Effector CD8-positive, alpha-beta T cell (primary cell): Measurements from ENCODE around the gene NRXN3.

Experiments used
- DNase-seq: peaks from one replicate; lab custom pipeline; 2025; lab: John Stamatoyannopoulos, UW

Gene NRXN3

DNA sequence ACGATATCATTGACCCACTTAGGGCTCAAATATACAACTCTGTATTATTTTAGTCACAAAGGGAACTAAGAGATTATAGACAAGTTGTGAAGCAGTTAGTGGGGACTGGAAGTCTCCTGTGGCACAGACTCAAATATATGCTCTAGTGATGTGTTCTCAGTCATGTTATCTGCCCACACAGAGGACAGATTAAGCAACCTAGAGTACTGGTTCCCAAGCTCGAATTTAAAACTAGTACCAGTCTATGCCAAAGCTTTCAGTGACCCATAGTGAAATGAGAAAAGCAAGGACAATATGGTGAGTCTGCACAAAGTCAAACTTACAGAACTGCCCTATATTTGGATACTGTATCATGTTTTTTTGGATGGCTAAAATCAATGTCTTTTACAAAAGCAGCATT lies 1651.9 kb downstream of the NRXN3 start:
- DNase-seq = no peak

GRCh38 chr14:79825046-79825521 lies 1654.9 kb downstream of the NRXN3 start:
- DNase-seq = no peak

- DNase-seq = no peak
Measured at GRCh38 chr14:79826362-79826761, 1656.2 kb downstream of the NRXN3 start.

- DNase-seq = no peak
Measured at GRCh38 chr14:79829405-79830166, 1659.4 kb downstream of the NRXN3 start.

DNA sequence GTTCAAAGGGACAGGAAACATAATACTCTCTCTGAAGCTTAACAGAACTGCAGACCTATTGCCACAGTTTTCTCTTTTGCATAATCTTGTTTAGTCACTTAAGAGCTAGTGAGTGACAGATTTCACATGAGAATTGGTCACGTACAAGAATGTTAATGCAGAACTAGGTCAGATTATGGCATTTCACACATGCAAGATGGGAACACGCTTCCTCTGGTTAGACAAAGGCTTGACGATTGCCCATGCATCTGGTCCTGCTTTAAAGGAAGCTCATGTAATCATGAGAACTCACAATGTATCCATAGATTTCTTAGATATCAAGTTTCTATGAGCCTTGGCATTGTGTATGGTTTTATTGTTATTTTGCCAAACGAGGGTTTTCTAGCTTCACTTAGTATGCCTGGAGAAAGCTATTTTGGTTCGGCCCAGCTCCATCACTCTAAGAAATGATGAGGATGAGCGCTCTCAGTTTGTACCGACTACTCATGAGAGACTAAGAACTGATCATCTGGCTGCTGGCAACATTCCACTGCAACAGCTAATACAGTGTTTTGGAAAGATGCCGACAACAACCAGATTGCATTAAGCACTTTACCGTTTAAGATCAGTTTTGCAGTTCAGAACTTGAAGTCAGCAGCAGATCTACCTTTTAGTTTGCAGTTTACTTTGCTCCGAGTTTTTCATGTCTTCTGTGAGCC lies 1661.2 kb downstream of the NRXN3 start:
- DNase-seq = no peak

DNA sequence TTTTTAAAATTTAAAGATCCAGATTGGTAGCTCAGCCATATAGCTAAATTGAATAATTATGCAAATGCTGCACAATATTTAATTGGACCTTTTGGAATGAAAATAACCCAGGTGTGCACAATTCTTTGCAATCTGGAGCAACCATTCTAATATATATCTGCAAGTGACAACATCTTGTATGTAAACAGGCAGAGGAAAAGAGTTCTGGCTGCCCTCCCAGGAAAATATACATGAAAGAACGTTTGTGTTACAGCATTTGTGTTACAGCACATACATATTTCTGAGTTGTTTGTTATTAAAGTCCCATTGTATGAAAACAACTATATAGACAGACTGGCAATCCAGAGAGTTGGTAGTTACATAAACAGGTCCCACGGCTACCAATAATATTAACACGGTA lies 1663.6 kb downstream of the NRXN3 start:
- no peak for DNase-seq

GRCh38 chr14:79834868-79835267 lies 1664.7 kb downstream of the NRXN3 start:
- DNase-seq = no peak

DNA sequence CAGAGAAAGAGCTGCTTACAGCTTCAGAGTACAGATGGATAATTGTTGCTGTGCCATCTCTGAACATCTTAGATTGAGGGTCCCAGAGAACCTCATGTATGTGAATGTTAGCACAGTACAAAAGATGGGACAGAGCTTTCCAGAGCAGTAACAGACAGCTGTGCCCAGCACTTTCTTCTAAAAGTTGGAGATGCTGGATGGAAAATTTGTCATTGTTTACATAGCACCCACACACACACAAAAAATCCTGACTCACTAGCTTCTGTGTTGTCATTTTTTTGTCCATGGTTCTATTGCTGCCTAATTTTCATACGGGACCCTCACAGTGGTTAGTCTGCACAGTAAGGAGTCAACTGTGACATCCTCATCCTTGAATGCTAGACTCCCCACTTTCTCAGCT lies 1666.4 kb downstream of the NRXN3 start:
- no peak for DNase-seq

GRCh38 chr14:79837699-79838098 lies 1667.5 kb downstream of the NRXN3 start:
- DNase-seq = no peak

GRCh38 chr14:79840103-79840502 lies 1669.9 kb downstream of the NRXN3 start:
- DNase-seq = no peak

DNA sequence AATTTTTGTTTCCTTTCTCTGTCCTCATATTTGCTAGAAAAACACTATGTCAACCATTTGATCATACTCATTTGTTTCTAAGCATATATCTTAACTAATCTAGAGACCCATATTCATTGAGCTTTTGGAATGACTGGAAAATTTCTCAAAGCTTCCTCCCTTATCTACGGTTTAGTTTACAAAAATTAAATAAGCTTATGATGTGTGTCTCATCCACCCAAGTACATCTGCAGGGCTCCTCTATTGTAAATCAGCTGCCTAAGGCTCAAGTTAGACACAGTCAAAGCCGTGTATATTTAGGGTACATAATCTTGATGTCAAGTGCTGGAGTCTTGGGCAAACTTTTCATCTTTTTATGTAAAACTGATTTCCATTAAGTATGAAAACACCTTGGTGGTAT lies 1670.7 kb downstream of the NRXN3 start:
- no peak for DNase-seq

DNA sequence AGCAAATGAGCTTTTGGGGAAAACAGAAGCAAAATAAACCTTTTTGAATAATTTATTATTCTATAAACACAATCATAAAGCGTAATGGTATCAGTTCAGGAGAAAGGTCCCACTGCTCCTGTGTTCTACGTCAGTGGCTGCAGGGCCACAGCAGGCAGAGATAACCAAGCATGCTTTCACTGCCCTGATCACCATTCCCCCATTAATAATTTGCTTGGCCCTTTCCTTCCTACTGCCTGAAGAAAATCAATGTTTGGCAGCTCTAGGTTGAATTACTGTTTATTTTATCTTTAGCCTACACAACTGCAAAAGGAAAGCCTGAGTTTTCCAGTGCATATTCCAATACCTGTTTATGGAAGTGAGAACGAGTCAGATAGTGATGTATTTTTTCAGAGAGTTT lies 1671.3 kb downstream of the NRXN3 start:
- no peak for DNase-seq

DNA sequence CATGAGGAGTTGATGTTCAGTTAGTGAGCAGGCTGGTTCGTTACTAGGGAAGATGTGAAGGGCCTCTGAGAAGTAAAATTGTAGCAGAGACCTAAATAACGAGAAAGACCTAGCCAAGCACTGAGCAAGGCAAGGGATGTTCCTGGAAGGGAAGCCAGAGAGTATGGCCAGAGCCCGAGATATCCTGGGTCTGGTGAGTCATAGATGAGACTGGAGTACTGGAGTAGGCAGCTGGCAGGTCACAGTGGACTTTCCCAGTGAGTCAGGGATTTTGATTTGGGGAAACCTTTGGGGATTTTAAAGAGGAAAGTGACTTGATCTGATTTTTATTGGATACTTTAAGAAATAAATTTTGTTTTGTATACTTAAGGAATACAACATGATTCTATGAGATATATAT lies 1672.1 kb downstream of the NRXN3 start:
- DNase-seq = no peak

DNA sequence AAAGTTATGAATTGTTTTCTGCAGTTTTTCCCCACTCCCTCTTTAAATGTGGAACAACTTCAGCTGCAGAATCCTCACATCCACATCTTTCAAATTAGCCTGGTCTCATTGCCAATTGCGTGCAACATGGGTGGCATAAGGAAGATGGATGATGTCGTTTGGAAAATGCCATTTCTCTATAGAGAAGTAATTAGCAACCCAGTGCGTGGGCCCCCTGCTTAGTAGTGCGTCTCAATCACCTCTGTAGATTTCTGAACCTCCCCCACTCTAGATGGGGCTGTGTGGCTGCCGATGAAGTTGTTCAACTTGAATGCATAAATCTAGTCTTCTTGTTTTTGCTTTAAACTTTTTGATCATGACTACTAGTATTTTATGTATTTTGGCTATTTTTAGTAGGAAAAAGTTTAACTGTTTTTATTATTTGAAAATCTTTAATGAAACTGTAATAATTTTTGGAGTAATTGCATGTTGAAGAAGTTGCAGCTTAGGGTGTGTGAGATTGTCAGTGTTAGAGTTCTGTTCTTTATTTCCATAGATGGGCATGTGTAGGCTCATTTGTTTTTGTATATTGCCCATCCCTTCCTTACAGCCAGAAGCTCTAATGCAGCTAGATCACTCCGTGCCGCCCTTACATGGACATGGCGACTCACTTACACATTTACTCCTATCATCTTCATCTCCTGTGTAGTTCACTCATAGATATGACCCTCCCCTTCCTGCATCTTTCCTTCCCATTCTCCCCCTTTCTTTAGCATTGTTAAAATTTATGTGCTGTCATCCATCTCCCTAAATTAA lies 1683.0 kb downstream of the NRXN3 start:
- no peak for DNase-seq

DNA sequence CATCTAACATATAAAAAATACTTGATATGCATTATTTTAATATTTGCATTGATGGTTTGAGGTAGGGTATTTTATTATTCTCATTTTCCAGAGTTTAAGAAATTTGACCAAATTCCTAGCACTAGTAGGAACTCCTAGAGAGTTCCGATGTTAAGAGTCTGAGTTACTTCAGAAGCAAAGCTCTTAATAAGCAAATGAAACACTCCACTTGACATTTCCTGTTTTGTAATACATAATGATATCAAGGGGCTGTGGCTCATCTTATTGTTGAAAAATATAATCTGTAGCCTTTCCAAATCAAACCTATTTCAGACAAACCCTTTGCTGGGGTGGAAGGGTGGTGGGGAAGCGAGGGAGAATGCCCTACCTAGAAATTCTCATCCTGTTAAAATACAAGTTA lies 1685.6 kb downstream of the NRXN3 start:
- DNase-seq = no peak

- DNase-seq = no peak
Measured at GRCh38 chr14:79856381-79856780, 1686.2 kb downstream of the NRXN3 start.

GRCh38 chr14:79861111-79861510 lies 1690.9 kb downstream of the NRXN3 start:
- DNase-seq = no peak

DNA sequence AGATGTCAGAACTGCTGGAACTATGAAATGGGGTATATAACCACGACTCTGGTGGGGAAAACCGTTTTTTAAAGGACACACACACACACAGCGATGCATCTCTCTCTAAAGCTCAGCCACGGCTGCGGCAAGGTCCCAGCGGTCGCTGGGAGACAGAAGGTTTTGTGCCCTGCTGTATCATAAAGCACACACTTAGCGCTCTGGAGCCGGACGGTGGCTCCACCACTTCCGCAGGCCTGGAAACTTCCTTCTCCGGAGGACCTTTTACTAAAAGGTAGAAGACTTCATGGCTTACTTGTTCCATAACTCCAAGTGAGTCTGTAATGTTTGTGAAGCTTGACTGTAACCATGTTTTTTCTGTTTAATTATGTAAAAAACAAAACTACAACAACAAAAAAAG lies 1691.9 kb downstream of the NRXN3 start:
- no peak for DNase-seq

DNA sequence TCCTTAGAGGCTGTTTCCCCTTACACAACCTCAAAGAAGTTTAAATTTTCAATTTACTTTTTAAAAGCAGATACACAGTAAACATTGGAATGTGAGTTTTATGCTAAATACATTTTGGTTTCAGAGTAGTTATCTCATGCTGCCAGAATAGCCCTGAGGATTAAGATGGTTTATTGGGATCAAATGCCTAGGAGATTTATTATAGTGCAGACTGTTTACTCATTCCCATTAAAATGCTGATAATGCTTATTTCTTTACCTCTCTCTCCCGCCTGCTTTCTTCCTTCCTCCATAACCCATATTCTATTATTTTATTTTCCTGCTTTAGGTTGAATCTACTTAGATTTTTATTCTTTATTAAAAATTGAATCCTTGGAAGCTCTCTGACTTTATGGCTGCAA lies 1701.0 kb downstream of the NRXN3 start:
- DNase-seq = no peak

GRCh38 chr14:79878229-79878628 lies 1708.1 kb downstream of the NRXN3 start:
- no peak for DNase-seq

DNA sequence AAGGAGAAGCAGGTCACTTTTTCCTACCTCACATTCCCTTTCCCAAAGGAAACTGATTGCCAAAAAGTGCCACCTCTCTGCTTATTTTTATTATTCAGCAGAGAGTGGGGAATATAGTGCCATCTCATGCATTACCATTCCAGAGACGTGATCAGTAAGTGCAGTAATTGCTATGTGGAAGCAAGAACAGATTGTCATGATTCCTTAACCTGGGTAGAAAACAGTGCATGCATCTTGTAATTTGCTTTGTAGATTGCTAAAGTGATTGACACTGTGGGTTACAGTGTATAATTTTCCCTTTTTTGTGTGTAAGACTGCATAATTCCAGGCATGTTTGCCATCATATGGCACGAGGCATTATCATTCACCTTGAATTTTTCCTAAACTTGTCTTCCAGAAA lies 1708.6 kb downstream of the NRXN3 start:
- DNase-seq = no peak

- DNase-seq = no peak
Measured at GRCh38 chr14:79881299-79881698, 1711.1 kb downstream of the NRXN3 start.

- no peak for DNase-seq
Measured at GRCh38 chr14:79890527-79890926, 1720.4 kb downstream of the NRXN3 start.
